ENCODE data around the gene POLN.

POLN gene

DNA sequence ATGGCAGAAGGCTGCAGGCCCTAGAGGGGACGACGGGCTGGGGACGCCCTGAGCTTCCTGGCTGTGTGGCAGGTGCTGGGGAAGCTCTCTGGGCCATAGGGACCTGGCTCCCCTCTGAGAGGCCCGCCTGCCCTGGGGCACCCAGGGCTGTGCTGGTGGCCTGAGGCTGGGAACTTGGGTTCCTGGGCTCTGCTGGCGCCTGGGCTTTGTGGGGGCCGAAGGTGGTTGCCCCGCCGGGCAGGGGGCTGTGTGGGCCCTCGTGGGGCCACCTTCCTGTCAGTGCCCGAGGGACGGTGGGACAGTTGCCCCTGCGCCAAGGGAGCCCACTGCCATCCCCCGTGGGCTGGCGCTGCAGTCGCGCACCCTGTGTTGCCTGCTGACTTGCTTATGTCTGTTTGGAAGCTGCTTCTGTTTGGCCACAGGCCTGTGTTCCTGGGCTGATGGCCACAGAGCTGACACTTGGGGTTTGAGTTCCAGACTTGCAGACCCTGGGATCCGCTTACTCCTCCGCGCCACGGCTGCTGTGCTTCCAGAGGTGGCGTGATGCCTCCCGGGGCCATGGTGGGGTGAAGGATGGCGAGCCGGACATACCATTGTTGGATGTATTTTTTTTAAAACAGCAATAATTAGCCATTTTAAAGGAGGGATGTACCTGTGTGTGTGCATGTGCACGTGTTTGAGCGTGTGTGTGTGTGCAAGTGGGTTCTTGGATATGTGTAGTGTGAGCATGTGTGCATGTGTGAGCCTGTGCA is 174.3 kb downstream of the POLN start:
- no peak for DNase-seq

DNA sequence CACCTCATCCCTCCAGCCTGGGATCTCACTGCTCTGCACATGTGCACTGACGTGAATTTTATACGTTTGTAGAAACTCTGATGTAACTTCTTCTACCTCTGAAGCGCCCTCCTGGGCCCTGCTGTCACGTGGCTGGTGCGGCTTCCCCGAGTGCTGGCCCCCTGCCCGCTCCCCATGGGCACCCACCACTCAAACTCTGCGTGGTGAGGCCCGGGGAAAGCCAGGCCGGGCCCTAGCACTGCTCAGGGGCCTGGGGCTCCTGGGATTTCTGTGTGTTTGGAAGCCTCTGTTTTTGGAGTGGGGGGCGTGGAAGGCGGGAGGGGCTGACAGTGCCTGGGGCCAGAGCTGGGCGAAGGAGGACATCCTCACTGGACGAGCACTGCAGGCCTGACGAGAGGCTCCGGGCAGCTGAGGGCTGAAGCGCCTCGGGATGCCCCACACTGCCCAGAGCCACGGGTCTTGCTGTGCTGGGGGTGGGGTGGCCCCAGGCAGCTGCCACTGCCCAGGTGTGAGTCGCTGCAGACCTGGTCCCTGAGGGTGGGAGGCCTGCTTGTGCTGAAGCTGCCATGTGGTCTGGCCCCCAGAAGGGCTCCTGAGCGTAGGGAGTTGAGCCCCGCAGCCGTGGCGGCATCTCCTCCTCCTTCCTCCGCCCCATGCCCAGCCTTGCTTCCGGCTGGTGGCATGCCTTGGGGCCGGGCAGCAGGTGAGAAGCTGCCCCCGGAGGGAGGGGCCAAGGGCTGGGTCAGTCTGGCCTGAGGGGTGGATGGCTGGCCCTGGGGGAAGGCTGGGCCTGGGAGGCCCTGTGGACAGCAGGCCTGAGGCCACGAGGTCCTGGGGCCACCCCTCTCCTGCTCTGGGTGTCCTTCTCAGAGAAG is 175.1 kb downstream of the POLN start:
- DNase-seq = no peak

DNA sequence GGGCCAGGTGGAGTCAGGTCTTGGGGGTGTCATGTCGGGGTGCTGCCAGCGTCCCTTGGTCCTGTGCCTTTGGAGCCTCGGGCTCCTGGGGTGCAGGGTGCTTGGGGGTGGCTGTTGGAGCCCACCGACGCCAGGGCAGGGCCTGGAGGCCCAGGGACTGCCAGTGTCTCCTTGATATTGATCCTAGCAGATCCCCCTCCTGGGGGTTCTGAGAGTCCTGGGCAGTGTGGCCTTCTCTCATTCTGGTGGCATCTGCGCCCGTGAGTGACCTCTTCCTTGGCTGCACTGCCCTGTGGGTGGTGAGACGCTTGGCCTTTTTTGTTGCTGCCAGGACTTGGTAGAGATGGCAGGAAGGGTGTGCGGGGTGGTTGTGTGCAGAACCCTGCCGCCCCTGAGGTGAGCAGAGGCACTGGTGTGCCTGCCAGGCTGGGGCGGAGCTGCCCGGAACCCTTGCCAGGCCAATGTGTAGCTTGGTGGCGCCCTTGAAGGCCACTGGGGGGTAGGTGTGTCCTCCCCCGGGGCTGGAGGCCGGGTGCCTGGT is 175.8 kb downstream of the POLN start:
- DNase-seq = no peak

DNA sequence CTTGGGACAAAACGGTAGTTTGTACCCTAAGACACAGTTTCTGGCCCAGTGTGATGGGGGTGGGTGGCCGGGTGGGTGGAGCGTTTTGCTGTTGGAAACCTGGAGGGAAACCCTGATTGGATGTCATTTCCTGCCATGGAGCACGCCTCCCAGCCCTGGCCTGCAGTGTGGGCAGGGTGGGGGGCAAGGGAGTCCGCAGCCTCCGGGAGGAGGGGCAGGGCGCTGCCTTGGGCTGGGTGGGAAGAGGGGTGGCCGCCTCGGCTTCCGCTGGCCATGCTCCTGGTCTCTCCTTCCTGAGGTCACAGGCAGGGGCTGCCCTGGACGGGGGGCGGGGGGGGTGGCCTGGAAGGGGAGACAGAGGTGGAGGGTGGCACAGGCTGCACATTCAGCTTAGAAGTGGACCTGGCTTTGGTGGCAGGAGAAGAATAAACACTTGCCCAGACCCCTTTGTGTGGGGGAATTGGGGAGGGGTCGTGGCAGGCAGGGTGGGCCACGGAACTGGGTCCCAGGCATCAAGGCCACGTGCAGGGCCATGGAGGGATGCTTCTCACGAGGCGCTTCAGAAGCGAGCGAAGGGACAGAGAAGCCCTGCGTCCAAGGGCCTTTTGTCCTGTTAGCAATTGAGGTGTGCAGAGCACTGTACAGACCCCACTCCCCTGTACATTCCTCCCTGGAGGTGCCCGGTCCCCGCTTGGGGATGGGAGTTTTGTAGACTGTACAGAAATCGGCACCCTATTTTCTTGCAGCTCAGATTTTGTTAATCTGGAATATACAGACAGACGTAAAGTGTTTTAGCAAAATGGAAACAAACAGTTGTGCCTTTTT is 176.6 kb downstream of the POLN start:
- no peak for DNase-seq

DNA sequence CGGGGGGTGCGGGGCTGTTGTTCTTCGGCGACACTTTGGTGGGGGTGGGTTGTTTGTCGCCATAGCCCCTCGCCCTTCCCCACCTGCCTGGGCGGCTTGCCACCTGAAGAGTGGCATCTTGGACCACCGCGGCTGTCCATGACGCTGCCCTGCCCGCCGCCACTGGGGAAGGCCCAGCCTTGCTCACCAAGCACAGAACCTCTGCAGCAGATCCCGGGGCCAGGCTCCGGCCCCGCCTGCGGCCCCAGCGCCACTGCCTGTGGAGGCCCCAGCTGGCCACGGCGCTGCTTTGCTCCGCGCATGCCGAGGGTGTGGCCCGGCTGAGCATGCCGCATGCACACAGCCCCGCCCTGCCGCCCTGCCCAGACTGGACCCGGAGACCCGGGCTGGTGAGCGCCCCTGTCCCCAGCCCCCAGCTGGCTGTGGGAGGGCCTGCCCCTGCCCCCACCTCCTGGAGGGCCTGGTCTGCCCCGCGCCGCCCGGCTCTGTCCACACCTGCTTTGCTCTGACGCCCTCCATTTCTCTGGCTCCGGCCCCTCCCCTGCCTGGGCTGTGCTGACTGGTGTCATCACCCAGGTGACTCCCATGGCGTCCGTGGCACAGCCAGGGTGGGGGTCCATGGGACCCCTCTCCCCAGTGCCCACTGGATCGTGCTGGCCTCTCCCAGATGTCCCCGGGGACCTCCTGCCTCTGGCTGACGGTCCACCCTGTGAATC is 177.5 kb downstream of the POLN start:
- no peak for DNase-seq

DNA sequence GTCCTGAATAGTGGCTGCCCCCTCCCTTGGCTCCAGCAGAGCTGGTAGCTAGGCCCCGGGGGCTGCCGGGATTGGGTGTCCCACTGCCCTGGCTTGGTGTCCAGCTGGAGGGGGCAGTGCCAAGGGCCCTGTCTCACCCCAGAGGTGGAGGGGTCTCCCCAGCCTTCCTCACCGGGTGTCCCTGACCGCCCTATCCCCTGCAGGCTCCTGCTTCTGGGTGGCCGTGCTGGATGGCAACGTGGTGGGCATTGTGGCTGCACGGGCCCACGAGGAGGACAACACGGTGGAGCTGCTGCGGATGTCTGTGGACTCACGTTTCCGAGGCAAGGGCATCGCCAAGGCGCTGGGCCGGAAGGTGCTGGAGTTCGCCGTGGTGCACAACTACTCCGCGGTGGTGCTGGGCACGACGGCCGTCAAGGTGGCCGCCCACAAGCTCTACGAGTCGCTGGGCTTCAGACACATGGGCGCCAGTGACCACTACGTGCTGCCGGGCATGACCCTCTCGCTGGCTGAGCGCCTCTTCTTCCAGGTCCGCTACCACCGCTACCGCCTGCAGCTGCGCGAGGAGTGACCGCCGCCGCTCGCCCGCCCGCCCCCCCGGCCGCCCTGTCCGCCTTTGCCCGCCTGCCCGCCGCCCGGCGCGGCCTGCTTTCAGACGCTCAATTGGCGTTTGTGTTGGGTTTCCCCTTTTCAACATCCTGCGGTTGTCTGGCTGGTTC is 178.2 kb downstream of the POLN start:
- DNase-seq = no peak

DNA sequence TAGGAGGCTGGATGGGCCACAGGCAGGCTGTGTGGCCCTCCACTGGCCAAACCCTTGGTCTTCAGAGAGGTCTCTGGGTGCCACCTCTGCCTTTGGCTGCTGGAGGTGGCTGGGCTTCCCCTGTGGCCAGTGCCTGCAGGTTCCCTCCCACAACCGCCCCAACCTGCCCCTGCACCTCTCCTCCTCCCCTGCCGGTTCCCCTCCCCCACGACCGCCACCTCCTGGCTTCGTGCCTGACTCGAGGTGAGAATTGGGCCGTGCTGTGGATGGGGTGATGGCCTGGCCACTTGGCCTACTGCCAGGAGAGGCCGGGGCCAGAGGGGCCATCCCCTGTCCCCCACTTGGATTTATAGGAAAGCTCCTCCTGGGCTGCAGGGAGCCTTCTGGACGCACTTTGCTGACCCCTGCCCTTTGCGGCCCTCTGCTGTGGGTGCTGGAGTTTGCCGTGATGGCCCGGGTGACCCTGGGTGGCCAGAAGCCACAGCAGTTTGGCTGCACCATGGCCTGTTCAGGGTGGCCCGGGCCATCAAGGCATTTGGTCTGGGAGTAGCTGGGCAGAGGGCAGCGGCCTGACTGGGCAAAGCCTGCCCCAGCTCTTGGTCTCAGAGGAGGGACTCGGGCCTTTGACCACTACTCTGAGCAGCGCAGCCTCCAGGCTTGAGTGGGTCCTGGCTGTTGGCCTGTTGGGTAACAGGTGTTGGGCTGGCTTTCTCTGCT is 179.0 kb downstream of the POLN start:
- DNase-seq = no peak

DNA sequence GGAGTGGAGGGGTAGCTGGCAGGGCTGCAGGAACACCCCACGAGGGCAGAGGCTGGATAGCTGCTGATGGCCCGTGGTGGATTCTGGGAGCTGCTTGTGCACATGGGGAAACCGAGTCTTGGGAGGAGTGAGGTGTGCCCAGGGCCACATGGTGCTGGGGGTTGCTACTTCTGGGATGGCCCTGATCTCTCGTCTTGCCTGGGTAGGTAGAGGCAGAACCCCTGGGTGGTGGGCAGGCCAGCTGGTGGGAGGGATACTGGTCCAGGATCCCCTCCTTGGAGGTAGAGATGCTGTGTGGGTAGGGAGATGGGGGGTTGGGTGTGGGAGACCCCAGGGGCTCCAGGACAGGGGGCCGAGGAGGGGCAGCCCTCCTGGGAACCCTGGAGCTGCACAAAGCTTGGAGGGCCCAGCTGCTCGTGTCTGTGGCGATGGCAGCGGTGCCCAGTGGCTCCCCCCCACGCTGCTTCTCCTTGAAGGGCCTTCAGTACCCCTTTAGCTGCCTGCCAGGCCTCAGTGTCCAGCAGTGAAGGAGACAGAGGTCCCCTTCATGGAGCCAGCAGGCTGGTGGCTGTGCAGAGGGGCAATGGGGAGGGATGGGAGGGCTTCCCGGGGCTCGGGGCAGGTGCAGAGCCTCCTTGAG is 179.6 kb downstream of the POLN start:
- no peak for DNase-seq

DNA sequence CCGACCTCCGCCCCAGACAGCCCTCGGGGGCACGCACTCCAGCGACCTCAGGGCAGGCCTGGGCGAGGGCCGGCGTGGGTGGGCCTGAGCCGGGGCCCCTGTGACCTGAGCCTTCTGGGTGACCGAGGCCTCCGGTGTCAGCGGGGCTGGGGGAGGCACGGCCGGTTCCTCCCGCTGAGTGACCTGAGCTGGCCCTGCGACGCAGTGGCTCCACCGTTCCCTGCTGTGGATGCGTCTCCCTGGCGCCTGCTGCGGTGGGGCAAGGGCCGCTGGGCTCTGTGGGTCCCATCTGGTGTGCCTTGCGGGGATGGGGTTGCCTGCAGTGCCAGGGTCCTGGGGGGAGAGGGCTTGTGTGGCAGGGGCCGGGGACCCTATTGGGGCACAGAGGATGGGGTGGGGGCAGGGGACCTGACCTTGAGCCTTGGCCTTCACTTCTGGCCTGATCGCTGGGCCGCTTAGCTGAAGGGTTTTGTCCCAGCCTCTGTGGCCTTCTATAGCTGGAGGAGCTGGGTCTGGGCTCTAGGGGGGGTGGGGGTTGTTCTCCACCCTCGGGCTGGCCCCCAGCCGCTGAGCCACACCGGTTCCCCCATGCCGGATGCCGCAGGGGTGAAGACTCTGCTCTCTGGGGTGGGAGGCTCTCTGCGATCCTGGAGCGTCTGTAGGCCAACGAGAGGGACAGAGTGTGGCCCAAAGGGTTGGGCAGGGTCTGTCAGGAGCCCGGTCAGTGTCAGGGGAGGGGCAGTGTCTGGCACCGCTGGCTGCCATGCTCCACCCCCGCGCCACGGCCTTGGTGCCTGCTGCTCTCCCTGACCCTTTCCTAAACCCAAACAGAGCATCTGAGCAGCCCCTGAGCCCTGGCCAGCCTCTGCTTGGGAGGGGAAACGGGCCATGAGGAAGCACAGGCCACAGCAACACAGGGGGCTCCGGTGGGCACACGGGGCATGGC is 180.5 kb downstream of the POLN start:
- DNase-seq = no peak

DNA sequence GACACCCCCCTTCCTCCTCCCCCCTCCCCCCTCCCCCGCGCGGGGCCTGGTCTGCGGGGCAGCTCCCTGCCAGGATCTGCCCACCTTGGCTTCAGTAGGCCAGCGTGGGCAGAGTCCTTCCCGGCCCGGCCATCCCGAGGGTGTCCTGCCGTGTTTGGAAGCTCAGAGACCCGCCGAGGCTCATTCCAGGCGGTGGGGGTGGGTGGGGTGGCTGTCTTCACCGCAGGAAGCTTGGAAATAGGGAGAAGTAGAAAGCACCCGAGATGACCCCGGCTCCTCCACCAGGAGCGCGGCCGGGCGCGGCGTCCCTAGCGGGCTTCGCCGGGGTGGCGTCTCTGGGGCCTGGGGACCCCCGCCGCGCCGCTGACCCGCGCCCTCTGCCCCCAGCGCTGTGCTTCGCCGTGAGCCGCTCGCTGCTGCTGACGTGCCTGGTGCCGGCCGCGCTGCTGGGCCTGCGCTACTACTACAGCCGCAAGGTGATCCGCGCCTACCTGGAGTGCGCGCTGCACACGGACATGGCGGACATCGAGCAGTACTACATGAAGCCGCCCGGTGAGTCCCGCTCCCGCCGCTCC is 181.2 kb downstream of the POLN start:
- DNase-seq = peak; percentile 35

DNA sequence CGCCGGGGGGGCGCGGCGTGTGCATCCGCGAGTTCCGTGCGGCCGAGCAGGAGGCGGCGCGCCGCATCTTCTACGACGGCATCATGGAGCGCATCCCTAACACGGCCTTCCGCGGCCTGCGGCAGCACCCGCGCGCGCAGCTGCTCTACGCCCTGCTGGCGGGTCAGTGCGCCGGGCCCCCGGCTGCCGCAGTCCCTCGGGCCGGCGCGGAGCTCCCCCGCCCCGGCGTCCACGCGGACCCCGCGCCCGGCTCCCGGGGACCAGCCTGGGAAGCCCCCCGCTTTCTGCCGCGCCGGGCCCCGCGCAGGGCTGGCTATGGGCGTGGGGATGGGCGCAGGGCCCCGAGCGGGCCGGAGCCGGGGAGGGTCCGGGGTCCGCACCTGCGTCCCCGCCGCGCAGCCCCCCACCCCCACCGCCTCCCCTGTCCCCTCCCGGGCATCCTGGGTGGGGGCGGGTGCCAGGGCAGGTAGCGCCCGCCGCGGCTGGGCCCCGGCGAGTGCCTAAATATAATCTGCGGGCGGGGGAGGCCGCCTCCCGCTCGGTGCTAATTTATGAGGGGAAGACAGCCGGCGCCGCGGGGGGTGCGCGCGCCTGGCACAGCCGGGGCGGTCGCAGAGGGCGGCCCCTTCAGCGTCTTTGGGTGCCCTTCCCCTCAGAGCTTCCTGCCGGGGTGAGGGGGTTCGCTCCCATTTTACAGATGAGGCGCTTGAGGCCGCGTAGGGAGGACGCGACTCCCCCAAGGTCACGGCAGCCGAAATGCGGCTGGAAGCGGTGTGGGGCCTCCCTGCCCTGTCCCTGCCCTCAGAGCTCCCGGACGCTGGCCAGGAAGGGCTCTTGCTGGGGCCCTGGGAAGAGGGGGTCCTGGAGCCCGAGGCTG is 182.0 kb downstream of the POLN start:
- DNase-seq = peak; percentile 20

DNA sequence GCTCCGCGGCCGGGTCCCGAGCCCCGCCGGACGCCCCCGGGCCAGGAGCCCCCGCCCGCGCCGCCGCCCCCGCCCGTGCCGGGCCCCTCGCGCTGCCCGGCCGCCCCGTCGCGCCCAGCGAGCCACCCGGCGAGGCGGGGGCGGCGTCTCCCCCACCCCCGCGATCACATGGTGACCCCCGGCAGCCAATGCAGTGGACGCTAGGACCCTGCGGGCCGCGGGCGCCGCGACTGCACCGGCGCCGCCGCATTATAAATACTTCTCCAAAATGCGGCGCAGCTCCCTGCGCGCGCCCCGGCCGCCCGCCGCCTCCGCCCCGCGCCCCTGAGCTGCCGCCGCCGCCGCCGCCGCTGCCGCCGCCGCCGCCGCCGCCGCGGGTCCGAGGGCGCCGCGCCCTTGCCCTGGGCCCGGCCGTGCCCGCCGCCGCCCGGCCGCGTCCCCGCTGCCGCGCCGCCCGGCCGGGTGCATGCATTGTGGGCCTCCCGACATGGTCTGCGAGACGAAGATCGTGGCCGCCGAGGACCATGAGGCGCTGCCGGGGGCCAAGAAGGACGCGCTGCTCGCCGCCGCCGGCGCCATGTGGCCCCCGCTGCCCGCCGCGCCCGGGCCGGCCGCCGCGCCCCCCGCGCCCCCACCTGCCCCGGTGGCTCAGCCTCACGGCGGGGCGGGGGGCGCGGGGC is 182.7 kb downstream of the POLN start, which contains the start of gene NAT8L:
TSS of gene NAT8L (plus strand) at position 282 of the 680 bp plus-strand sequence. CDS start at position 467, 185 bp downstream.
- DNase-seq = peak; percentile 38

DNA sequence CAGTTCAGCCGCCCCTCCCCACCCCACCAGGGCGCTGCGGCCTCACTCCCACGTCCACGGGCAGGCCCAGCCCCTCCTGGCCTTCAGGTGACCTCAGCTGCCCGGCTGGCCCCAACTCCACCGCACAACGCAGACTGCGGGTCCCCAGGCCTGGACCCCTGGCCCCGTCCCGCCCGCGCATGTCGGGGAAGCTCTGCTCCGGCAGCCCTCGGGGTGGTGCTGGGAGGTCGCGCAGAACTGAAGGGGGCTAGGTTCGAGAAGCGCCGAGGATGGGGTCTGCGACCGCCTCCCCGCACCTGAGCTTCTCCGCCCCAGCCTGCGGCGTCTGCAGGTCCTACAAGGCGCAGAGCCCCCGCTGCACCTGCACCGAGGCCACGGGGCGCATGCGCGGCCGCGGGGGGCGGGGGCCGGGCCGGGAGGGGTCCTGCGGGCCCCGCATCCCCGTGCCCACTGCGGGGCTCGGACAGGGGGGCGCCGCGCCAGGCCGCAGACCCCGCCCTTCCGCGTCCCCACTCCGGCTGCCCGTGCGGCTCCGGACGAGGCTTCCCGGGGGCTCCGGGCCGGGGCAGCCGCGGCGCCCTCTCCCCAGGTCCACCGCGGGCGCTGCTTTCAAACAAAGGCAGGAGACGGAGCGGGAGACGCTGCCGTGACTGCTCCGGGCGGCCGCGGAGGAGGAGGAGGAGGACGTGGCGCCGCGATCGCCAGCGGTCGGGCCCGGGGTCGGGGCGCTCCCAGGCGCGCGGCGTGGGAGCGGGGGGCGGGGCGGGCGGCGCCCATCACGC is 183.5 kb downstream of the POLN start:
- DNase-seq = no peak

DNA sequence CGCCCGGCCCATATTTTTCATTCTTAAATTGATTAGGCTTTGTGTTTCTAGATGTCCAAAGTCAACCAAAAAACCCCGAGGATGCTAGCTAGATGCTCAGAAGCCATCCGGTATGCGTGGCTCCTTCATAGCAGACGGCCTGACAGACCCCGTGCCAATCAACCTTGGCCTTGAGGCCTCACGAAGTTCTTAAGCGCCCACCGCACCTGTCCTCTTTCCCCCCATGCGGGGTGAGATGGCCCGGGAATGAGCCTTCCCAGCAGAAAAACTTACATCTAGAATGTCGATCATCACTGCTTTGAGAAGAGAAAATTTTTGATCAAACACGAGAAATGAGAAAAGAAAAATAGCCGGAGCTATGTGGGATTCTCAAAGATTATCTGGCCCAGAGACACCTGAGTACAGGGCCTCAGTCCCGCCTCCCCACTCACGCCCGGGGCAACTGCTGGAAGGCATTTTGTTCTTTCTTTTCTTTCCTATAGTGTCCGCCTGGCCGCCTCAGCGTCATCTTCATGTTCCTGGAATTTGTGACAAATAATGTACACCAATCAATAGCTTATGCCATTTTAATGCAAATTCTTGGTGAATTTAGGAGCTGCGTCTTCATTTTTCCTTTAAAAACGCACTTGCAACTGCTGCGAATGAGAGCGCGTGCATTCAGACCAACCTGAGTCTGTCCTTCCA is 184.4 kb downstream of the POLN start:
- DNase-seq = no peak

DNA sequence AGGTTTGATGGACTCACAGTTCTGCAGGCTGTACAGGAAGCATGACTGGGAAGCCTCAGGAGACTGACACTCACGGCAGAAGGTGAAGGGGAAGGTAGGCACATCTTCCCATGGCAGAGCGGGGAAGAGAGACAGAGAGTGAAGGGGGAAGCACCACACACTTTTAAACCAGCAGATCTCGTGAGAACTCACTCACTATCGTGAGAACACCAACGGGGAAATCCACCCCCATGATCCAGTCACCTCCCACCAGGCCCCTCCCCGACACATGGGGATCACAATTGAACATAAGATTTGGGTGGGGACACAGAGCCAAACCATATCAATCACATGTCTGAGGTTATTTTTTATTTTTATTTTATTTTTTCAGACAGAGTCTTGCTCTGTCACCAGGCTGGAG is 187.7 kb downstream of the POLN start:
- DNase-seq = no peak

DNA sequence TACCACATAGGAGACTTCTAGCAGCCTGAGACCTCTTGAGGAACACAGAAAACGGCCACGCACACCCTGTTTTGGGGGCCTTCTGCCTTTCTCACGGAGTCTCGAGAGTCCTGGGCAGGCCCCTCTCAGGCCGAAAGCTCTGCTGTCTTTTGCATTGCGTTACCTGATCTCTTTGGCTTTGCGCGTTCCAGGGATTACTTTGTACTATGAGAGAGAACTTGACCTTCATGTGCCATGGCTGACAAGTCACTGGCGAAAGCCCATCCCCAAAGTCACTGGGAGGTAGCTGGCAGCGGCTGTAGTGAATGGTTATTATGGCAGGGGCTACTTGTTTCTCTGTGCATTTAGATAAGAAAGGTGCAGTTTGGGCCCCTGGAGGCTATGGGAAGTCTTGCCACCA is 190.8 kb downstream of the POLN start:
- no peak for DNase-seq

All from NCI-H510A (cell line).